MM.1S (cell line): ENCODE data around the gene PDGFRB.

Experiments used
- DNase-seq: peaks from one replicate; pipeline ENCODE4 v3.0.0-alpha.2; 2015
- H2AFZ ChIP-seq: fragments of 300-600 bp; sonication (generic); 2 replicates; pipeline ENCODE4 v1.6.0; 2016; ENCODE audit warnings: antibody characterized with exemption, low read length
- H3F3A ChIP-seq: fragments of 300-600 bp; sonication (generic); 2 replicates; pipeline ENCODE4 v1.6.1; 2016; ENCODE audit warnings: mild to moderate bottlenecking, antibody characterized with exemption, low read length, moderate library complexity, mixed read lengths; ENCODE audit not compliant: insufficient read depth
- H3K27ac ChIP-seq: fragments of 300-600 bp; sonication (generic); 2 replicates; pipeline ENCODE4 v1.5.1; 2016; ENCODE audit warnings: mild to moderate bottlenecking, low read length
- H3K27me3 ChIP-seq: fragments of 300-600 bp; sonication (generic); replicated peaks from 2 replicates; pipeline ENCODE4 v1.6.0; 2016; ENCODE audit warnings: low read length; ENCODE audit not compliant: insufficient read depth
- H3K36me3 ChIP-seq: fragments of 300-600 bp; sonication (generic); replicated peaks from 2 replicates; pipeline ENCODE4 v1.6.1; 2016; ENCODE audit warnings: mild to moderate bottlenecking, low read length, mixed read lengths; ENCODE audit not compliant: insufficient read depth
- H3K4me1 ChIP-seq: fragments of 300-600 bp; sonication (generic); 2 replicates; pipeline ENCODE4 v1.6.1; 2016; ENCODE audit warnings: low read length, mixed read lengths
- H3K4me2 ChIP-seq: fragments of 300-600 bp; sonication (generic); 2 replicates; pipeline ENCODE4 v1.6.0; 2016; ENCODE audit warnings: low read depth, low read length
- H3K4me3 ChIP-seq: fragments of 300-600 bp; sonication (generic); 2 replicates; pipeline ENCODE4 v1.5.1; 2016; ENCODE audit warnings: low read length, mixed read lengths
- H3K79me2 ChIP-seq: fragments of 300-600 bp; sonication (generic); 2 replicates; pipeline ENCODE4 v1.6.1; 2016; ENCODE audit warnings: mixed run types, low read length, mixed read lengths
- H3K9ac ChIP-seq: fragments of 300-600 bp; sonication (generic); 2 replicates; pipeline ENCODE4 v1.6.1; 2016; ENCODE audit warnings: low read length, mixed read lengths
- H3K9me2 ChIP-seq: fragments of 300-600 bp; sonication (generic); replicated peaks from 2 replicates; pipeline ENCODE4 v1.6.1; 2016; ENCODE audit warnings: mild to moderate bottlenecking, low read length, mixed read lengths; ENCODE audit not compliant: insufficient read depth
- H3K9me3 ChIP-seq: fragments of 300-600 bp; sonication (generic); replicated peaks from 2 replicates; pipeline ENCODE4 v1.6.1; 2016; ENCODE audit warnings: mild to moderate bottlenecking, low read length, mixed read lengths; ENCODE audit not compliant: insufficient read depth
- H4K20me1 ChIP-seq: fragments of 300-600 bp; sonication (generic); 2 replicates; pipeline ENCODE4 v1.6.1; 2016; ENCODE audit warnings: mild to moderate bottlenecking, low read length, moderate library complexity, mixed read lengths; ENCODE audit not compliant: insufficient read depth
- CTCF ChIP-seq: fragments of 300-600 bp; sonication (generic); IDR thresholded peaks from 2 replicates; pipeline ENCODE4 v1.5.1; 2016; ENCODE audit warnings: antibody characterized with exemption, low read length, mixed read lengths
- EZH2 ChIP-seq: fragments of 300-600 bp; sonication (generic); optimal IDR thresholded peaks from 2 replicates; pipeline ENCODE3; 2017; ENCODE audit warnings: low read depth, mild to moderate bottlenecking, antibody characterized with exemption, low read length, mixed read lengths
- EZH2phosphoT487 ChIP-seq: fragments of 300-600 bp; sonication (generic); IDR thresholded peaks from 2 replicates; pipeline ENCODE4 v1.6.1; 2018; ENCODE audit warnings: antibody characterized with exemption, low read length

The PDGFRB gene

GRCh38 chr5:150130493-150130922 lies 25.1 kb downstream of the PDGFRB start:
- Histone ChIP-seq H3F3A (no peaks in the 10 kb centered on the region), H3K27me3 (peaks cover 4% of the 10 kb centered on the region), H3K36me3 (no peaks in the 10 kb centered on the region), H4K20me1 (no peaks in the 10 kb centered on the region), H3K4me3 (no peak overlapping the region), H3K4me2 (no peak overlapping the region), H2AFZ (peak overlapping the region; percentile 60; the same call in 1 of the 2 replicates), H3K4me1 (no peaks in the 10 kb centered on the region), H3K9me3 (no peaks in the 10 kb centered on the region), H3K9ac (no peak overlapping the region), H3K9me2 (no peaks in the 10 kb centered on the region), H3K79me2 (no peaks in the 10 kb centered on the region), H3K27ac (no peak overlapping the region)
- TF ChIP-seq EZH2phosphoT487 = no peak
- no peak for TF ChIP-seq CTCF
- no peak for TF ChIP-seq EZH2
- DNase-seq = no peak

DNA sequence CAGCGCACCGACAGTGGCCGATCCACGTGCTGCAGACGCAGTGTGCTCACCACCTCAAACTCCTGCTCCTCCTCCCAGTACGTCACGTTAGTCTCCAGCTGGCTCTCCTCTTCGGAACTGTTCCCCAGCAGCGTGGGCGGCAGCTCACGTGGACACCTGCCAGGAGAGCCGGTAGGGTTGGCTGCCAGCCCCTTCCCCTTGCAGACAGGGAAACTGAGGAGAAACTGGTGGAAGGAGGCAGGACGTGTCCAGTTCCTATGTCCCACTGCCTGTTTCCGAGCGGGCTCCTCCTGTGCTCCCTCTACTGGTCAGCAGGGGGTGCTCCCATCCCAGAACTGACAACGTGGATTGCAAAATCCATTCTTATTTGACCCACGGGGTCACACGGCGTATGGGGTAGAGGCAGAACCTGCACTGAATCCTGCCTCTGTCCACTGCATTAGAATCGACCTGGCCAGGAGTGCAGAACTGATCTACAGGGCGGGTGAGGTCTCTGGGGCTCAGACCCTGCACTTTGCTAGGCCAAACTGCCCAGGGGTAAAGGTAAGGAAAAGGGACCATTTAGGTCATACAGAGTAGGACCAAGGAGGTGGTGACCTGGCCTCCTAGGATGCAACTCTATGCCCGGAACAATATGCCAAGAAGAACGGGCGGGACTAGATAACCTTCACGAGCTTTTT lies 25.7 kb downstream of the PDGFRB start:
- H3K36me3 ChIP-seq = no peaks in the 10 kb centered on the region
- TF ChIP-seq EZH2 (no peak), EZH2phosphoT487 (no peak), CTCF (peak; percentile 94)

DNA sequence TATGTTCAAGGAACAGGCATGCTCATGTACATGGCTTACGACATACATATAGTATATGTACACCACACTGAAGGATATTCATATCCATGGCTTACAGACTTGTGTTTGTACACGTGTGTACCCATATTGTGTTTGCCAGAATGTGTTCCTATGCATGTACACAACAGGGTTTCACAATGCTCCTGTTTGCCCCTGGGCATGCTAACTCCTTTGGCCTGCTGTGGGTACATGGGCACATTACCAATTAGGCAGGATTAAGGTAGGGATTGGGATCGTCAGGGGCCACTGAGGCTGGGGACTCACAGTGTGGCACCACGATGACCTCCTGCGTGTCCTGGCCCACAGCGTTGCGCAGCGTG lies 26.2 kb downstream of the PDGFRB start:
- Histone ChIP-seq H3K36me3 (no peaks in the 10 kb centered on the region), H3K27ac (no peak overlapping the region), H4K20me1 (no peaks in the 10 kb centered on the region), H3K9ac (no peak overlapping the region), H3K4me3 (peak overlapping the region; percentile 21; the same call in 1 of the 2 replicates), H3F3A (no peaks in the 10 kb centered on the region), H3K79me2 (no peaks in the 10 kb centered on the region), H3K4me1 (no peaks in the 10 kb centered on the region), H3K9me3 (no peaks in the 10 kb centered on the region), H3K27me3 (no peaks in the 10 kb centered on the region), H3K4me2 (peak overlapping the region; percentile 66), H2AFZ (peak overlapping the region; percentile 60), H3K9me2 (no peaks in the 10 kb centered on the region)
- DNase-seq = no peak
- TF ChIP-seq EZH2 (no peak), CTCF (no peak)

More for the DNA sequence above, 25.7 kb downstream of the PDGFRB start:
- H2AFZ ChIP-seq = peak overlapping the region; percentile 60
- H3K27me3 ChIP-seq = no peaks in the 10 kb centered on the region; the same call in 1 of the 2 replicates
- peak overlapping the region; percentile 66 for H3K4me2 ChIP-seq
- peak; percentile 56 for DNase-seq
- no peak overlapping the region for H3K27ac ChIP-seq
- no peaks in the 10 kb centered on the region for H4K20me1 ChIP-seq
- peak overlapping the region; percentile 21; the same call in 1 of the 2 replicates for H3K4me3 ChIP-seq
- no peaks in the 10 kb centered on the region for H3K4me1 ChIP-seq
- no peaks in the 10 kb centered on the region for H3K79me2 ChIP-seq
- no peaks in the 10 kb centered on the region for H3F3A ChIP-seq
- H3K9ac ChIP-seq = peak overlapping the region; percentile 14; the same call in 1 of the 2 replicates
- no peaks in the 10 kb centered on the region for H3K9me2 ChIP-seq
- no peaks in the 10 kb centered on the region for H3K9me3 ChIP-seq
